IPS DF 6.9 (cell line): ENCODE data around the gene INPP4B.
"Not testable (repeated sequence)": the region's sequence is repeated elsewhere in the genome, so short reads cannot be mapped to it uniquely, and the experiment has no call there.

Source experiments
- DNase-seq: peaks from one replicate; pipeline ENCODE4 v3.0.0-alpha.2; 2013; ENCODE audit warnings: low read depth, low spot score
- H3K27ac ChIP-seq: one replicate; pipeline ENCODE4 v1.5.1; 2013; ENCODE audit warnings: low read length, control low read depth
- H3K27me3 ChIP-seq: 2 replicates; pipeline ENCODE4 v1.6.1; 2013; ENCODE audit warnings: mild to moderate bottlenecking, low read length; ENCODE audit not compliant: control insufficient read depth, insufficient read depth
- H3K36me3 ChIP-seq: 2 replicates; pipeline ENCODE4 v1.6.1; 2013; ENCODE audit warnings: low read length; ENCODE audit not compliant: control insufficient read depth, insufficient read depth
- H3K4me1 ChIP-seq: 2 replicates; pipeline ENCODE4 v1.6.1; 2013; ENCODE audit warnings: low read length; ENCODE audit not compliant: control insufficient read depth, insufficient read depth
- H3K4me3 ChIP-seq: 2 replicates; pipeline ENCODE4 v1.5.1; 2013; ENCODE audit warnings: mild to moderate bottlenecking, low read length
- H3K9me3 ChIP-seq: 2 replicates; pipeline ENCODE4 v1.6.1; 2013; ENCODE audit warnings: low read length, inconsistent platforms; ENCODE audit not compliant: control insufficient read depth, insufficient read depth
- WGBS: extraction: QIAGEN DNeasy Blood & Tissue Kit; methylation state at CpG from one replicate; pipeline ENCODE4 v1.1.7; 2013; ENCODE audit warnings: mixed read lengths, missing lambda C conversion rate; ENCODE audit not compliant: insufficient read length, insufficient coverage; 5-methylcytosine and 5-hydroxymethylcytosine counted together

Gene INPP4B

DNA sequence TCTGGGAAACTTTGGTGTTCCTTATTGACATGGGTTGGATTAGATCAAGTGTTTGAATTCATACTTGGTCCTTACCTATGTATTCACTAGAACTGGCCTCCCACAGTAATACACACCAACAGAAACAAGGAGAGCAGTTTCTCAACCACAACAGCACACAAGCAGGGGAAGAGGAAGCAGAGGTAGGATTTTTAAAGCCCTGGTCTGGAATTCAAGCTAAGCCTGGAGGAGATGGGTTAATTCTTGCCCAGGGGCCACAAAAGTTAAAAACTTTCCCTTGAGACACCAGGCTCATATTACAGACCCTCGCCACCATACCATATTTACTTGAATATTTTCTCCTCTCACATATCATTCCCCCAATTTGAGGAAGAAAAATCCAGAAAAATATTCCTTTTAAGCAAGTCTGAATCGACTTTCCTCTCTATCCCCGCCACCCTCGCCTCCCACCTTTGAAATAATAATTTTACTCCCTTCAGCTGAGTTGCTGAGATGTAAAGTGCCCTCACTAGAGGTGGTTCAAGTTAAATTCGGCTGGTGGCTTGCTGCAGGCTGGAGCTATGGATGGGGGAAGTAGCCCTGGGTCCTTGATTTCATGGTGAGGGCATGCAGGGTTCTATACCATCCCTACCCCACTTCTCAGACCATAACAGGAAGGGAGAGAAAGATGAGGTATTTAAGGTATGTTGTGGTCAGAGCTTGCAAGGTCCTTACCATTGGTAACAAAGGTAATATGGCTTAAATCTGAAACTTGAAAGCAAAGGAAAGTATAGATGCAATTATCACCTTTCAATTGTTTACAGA lies 440.2 kb downstream of the INPP4B start:
- no CpG with 5 or more reads among the region's 5 CpGs for WGBS
- Histone ChIP-seq H3K36me3 (no peaks in the 10 kb centered on the region), H3K9me3 (no peaks in the 10 kb centered on the region), H3K27ac (no peak overlapping the region), H3K4me3 (no peak overlapping the region), H3K4me1 (peaks cover 5% of the 10 kb centered on the region), H3K27me3 (no peaks in the 10 kb centered on the region)
- no peak for DNase-seq

DNA sequence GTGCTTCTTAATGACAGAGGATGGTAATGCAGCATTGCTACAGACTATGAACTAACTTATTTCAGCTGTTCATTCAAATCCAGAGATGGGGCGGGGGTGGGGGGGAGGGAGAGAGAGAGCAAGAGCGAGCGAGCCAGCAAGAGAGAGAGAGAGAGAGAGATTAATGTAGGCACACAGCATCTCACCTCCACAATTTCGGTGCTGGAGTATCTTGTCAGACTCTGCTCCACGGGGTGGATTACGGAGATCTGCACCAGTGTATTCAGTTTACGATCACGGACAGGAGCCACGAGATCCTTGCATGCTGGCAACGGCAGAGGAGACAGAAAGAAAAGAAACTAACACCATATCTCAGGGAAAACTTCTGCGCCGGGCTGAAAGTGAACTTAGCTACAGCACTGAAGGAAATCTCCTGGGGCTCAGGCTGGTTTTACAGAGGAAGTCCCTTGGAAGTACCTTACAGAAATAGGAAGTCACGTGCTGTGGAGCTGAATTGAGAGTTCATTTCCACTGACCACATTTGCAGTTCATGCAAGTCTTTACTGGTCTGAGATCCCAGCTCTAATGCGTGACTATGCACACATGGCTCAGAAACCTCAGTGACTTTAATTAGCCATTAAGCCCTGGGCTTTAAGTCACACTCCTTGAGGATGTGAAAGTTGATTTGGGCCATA lies 440.9 kb downstream of the INPP4B start:
- Histone ChIP-seq H3K4me1 (peaks cover 5% of the 10 kb centered on the region), H3K27ac (no peak overlapping the region), H3K4me3 (no peak overlapping the region; the same call in 1 of the 2 replicates), H3K9me3 (no peaks in the 10 kb centered on the region), H3K27me3 (no peaks in the 10 kb centered on the region), H3K36me3 (no peaks in the 10 kb centered on the region)
- no CpG with 5 or more reads among the region's 14 CpGs for WGBS
- no peak for DNase-seq

DNA sequence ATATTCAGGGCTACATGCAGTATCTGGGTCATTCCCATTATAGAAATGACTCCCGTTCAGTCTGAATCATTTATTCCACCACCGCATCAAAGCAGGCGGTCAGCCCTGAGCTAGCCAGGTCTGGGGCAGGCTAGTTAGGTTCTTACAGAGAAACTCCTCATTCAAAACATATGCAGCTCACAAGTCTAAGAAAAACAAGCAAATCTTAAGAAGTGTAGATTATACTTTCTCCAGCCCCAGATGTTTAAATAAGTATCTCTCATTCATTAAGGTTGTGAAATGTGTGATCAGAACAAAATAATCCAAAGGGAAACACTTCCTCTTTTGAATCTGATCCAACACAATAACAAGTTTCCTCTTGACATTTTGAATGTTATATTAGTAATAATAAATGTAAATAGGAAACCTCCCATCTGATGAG lies 441.9 kb downstream of the INPP4B start:
- Histone ChIP-seq H3K4me1 (peaks cover 5% of the 10 kb centered on the region), H3K4me3 (no peak overlapping the region), H3K36me3 (no peaks in the 10 kb centered on the region), H3K27ac (no peak overlapping the region), H3K27me3 (no peaks in the 10 kb centered on the region), H3K9me3 (no peaks in the 10 kb centered on the region)
- no peak for DNase-seq
- WGBS = no CpG with 5 or more reads among the region's 3 CpGs

DNA sequence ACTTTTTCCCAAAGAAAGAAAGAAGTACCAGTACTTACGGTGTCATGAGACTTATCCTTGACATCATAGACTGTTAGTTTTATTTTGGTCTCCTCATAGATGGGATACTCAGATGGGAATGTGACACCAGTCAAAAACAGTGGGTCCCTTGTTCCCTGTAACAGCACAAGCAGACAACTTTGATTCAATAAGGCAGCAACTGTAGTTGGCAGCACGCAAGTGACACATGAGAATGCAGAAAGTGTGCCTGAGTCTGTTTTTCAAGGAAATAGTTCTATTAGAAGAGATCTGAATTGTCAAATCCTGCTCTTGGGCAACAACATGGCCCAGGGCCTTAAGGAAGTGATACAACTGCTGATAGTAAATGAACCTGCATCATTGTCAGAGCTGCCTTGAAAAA lies 443.2 kb downstream of the INPP4B start:
- Histone ChIP-seq H3K27ac (no peak overlapping the region), H3K9me3 (no peaks in the 10 kb centered on the region), H3K4me3 (no peak overlapping the region), H3K4me1 (peaks cover 5% of the 10 kb centered on the region), H3K27me3 (no peaks in the 10 kb centered on the region), H3K36me3 (no peaks in the 10 kb centered on the region)
- no peak for DNase-seq
- WGBS = no CpG with 5 or more reads among the region's 2 CpGs

DNA sequence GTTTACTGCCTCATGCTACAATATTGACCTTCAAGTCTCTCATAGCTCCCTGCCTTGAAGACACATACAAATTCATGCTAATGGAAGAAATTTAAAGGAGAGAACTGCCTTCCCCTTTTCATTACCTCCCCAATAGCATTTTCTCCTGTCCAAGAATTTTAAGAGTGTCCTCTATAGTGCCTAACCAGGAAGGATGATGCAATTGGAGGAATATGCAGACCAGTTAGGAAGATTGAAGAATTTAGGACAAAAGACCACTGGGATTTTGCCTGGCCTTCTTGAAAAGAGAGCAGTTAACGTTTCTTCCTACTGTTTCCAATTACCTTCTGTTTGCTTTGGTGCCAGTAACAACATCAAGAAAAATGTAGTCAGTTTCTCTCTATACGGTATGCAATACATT lies 443.9 kb downstream of the INPP4B start:
- no peak for DNase-seq
- Histone ChIP-seq H3K9me3 (no peaks in the 10 kb centered on the region), H3K27me3 (no peaks in the 10 kb centered on the region), H3K36me3 (no peaks in the 10 kb centered on the region), H3K27ac (no peak overlapping the region), H3K4me1 (peaks cover 5% of the 10 kb centered on the region), H3K4me3 (no peak overlapping the region)
- no CpG with 5 or more reads among the region's 2 CpGs for WGBS

DNA sequence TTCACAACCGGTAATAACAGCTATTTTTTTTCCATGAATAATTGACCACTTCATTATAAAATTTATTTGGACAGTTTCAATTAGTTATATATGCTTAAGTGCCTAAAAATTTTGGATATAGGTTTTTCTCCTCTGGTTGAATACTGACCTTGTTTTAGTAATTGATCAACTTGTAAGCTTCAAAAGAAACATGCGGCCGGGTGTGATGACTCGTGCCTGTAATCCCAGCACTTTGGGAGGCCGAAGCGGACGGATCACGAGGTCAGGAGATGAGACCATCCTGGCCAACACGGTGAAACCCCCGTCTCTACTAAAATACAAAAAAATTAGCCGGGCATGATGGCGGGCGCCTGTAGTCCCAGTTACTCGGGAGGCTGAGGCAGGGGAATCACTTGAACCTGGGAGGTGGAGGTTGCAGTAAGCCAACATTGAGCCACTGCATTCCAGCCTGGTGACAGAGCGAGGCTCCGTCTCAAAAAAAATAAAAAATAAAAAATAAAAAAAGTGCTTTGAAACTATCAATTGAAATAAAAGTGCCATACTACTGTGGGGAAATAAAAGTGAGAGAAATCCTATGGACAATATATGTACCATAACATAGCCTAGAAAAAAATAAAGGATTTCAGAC lies 448.6 kb downstream of the INPP4B start:
- H3K4me1 ChIP-seq, H3K27me3 ChIP-seq, H3K36me3 ChIP-seq, H3K4me3 ChIP-seq, H3K9me3 ChIP-seq, H3K27ac ChIP-seq, DNase-seq: not testable (repeated sequence)
- no CpG with 5 or more reads among the region's 16 CpGs for WGBS

DNA sequence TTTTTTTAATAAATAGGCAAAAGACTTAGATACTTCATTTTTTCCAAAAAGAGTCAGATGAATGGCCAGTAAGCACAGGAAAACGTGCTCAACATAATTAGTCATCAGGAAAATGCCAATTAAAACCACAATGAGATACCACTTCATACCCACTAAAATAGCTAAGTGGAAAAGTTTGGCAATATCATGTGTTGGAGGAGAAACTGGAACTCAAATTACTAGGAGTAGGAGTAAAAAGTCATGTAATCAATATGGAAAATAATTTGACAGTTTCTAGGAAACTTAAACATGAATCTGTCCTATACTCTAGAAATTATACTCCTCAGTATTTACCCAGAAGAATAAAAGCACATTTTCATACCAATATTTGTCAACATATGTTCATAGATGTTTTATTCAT lies 449.8 kb downstream of the INPP4B start:
- no peak overlapping the region for H3K27ac ChIP-seq
- H3K4me1 ChIP-seq = no peaks in the 10 kb centered on the region
- no peak overlapping the region for H3K4me3 ChIP-seq
- H3K36me3 ChIP-seq = no peaks in the 10 kb centered on the region
- DNase-seq = no peak
- no CpG with 5 or more reads among the region's 1 CpG for WGBS
- H3K27me3 ChIP-seq = no peaks in the 10 kb centered on the region
- H3K9me3 ChIP-seq = no peaks in the 10 kb centered on the region

DNA sequence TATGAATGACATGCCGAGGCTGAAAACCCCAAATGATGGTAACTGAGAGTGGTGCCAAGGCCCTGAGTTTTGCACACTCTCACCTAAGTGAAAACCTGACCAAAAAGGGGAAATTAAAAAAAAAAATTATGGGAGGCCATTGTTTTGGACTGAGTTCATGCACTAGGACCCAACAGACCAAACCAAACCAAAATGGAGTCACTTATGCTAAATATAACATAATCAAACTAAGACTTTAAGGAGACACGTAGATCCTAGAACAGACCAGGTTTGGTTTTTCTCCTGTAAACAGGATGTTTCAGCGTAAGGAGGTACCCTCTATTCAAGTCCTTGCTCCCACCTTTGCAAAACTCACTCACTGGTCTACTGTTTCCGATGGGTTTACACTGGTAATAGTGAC lies 453.0 kb downstream of the INPP4B start:
- no peaks in the 10 kb centered on the region for H3K9me3 ChIP-seq
- H3K27me3 ChIP-seq = no peaks in the 10 kb centered on the region
- no CpG with 5 or more reads among the region's 4 CpGs for WGBS
- no peaks in the 10 kb centered on the region for H3K4me1 ChIP-seq
- no peak for DNase-seq
- H3K27ac ChIP-seq = no peak overlapping the region
- no peak overlapping the region for H3K4me3 ChIP-seq
- H3K36me3 ChIP-seq = no peaks in the 10 kb centered on the region

DNA sequence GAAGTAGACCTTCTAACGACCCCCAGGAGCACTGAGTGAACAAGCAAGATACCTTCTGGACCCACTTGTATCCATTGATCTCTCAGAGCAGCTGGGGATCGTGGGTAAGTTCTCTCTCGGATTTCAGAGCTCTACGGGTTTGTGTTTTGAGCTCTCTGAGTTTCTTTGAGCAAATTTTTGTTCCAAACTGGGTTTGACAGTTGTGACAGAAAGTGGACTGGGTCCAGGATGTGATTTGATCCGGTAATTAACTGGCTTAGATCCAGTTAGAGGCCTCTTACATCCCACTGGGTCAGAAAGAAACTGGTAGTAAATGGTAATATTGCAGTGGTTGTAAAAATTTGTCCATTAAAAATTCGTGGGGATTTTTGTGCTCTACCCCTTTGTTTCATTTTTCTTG lies 459.2 kb downstream of the INPP4B start:
- Histone ChIP-seq H3K4me3 (no peak overlapping the region), H3K9me3 (no peaks in the 10 kb centered on the region), H3K36me3 (no peaks in the 10 kb centered on the region), H3K27ac (no peak overlapping the region), H3K27me3 (no peaks in the 10 kb centered on the region), H3K4me1 (no peaks in the 10 kb centered on the region)
- no peak for DNase-seq
- WGBS = no CpG with 5 or more reads among the region's 6 CpGs

DNA sequence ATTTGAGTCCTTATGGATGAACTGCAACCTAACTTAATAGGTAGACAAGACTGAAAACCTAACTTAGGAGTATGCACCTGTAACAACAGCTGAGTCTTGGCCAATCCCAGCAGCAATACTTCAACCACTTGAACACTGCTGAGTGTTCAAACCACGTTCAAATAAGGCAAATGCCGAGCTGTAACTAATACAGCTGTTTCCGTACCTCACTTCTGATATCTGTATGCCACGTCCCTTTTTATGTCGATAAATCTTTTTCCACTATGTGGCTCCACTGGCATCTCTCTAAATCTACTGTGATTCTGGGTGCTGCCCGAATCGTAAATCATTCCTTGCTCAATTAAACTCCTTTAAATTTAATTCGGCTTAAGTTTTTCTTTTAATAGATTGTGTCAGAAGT lies 459.7 kb downstream of the INPP4B start:
- Histone ChIP-seq H3K9me3 (no peaks in the 10 kb centered on the region), H3K4me3 (no peak overlapping the region), H3K27ac (no peak overlapping the region), H3K4me1 (no peaks in the 10 kb centered on the region), H3K36me3 (no peaks in the 10 kb centered on the region), H3K27me3 (no peaks in the 10 kb centered on the region)
- DNase-seq = no peak
- WGBS = no CpG with 5 or more reads among the region's 8 CpGs
